Urinary bladder (tissue), 4 donors: ENCODE measurements around the gene FNDC3B. TPM values are rescaled to one million over a fixed set of nuclear protein-coding genes. Genes with fewer than 3 reads are reported as not detected.
A peak's percentile ranks its signal among the peaks of the same experiment; 100 is the strongest.

Source experiments
- DNase-seq: peaks from one replicate; pipeline ENCODE4 v3.0.0-alpha.2; 2015; ENCODE audit errors: extremely low spot score
- H3K27ac ChIP-seq: one replicate; pipeline ENCODE4 v1.5.1; 2013; ENCODE audit warnings: low read depth, mild to moderate bottlenecking, moderate library complexity
- H3K36me3 ChIP-seq: one replicate; pipeline ENCODE4 v1.6.1; 2013; ENCODE audit warnings: mild to moderate bottlenecking, moderate library complexity; ENCODE audit not compliant: insufficient read depth
- H3K4me1 ChIP-seq: one replicate; pipeline ENCODE4 v1.6.1; 2013; ENCODE audit warnings: mild to moderate bottlenecking, moderate library complexity; ENCODE audit not compliant: insufficient read depth
- H3K4me3 ChIP-seq: one replicate; pipeline ENCODE4 v1.5.1; 2013; ENCODE audit warnings: low read depth, low read length
- WGBS: extraction: QIAGEN DNeasy Blood & Tissue Kit; methylation state at CpG from one replicate; pipeline ENCODE4 v1.1.7; 2013; 5-methylcytosine and 5-hydroxymethylcytosine counted together
- polyA plus RNA-seq: library from polyadenylated mRNA; stranded (reverse); fragments of 200-250 nt; gene quantifications from one replicate; pipeline ENCODE4 v1.2.3, GENCODE V29; 2013
- total RNA-seq: library from RNA; depleted of rRNA; stranded (reverse); fragments of >200 nt; gene quantifications from one replicate; pipeline ENCODE4 v1.2.3, GENCODE V29; 2014
- donor health status: healthy with polysubstance abuse.
- donor health status: healthy.

The FNDC3B gene
- total and polyA plus RNA-seq, 2 donors: 22.0 to 228 TPM

- peaks cover 2% of the 10 kb centered on the region for H3K4me1 ChIP-seq
- no peaks in the 10 kb centered on the region for H3K36me3 ChIP-seq
- H3K27ac ChIP-seq: peak overlapping the region; percentile 23
- no peak overlapping the region for H3K4me3 ChIP-seq
- no peak for DNase-seq
- WGBS: 90% methylated on average over 1 of the region's 1 CpG
Measured at GRCh38 chr3:172131746-172132145, 92.4 kb downstream of the FNDC3B start.

- no peak for DNase-seq
- WGBS: 87% methylated on average over 4 of the region's 4 CpGs
- peaks cover 2% of the 10 kb centered on the region for H3K4me1 ChIP-seq
- no peaks in the 10 kb centered on the region for H3K36me3 ChIP-seq
- H3K27ac ChIP-seq: no peak overlapping the region
- no peak overlapping the region for H3K4me3 ChIP-seq
Measured at GRCh38 chr3:172132159-172132586, 92.8 kb downstream of the FNDC3B start.

- no peak overlapping the region for H3K27ac ChIP-seq
- H3K36me3 ChIP-seq: no peaks in the 10 kb centered on the region
- H3K4me3 ChIP-seq: no peak overlapping the region
- H3K4me1 ChIP-seq: peaks cover 3% of the 10 kb centered on the region
- DNase-seq: no peak
- 85% methylated on average over 3 of the region's 3 CpGs for WGBS
Measured at GRCh38 chr3:172132721-172133311, 93.4 kb downstream of the FNDC3B start.

- no peaks in the 10 kb centered on the region for H3K36me3 ChIP-seq
- H3K4me3 ChIP-seq: no peak overlapping the region
- H3K4me1 ChIP-seq: peaks cover 3% of the 10 kb centered on the region
- no peak overlapping the region for H3K27ac ChIP-seq
- no peak for DNase-seq
- WGBS: 95% methylated on average over 4 of the region's 4 CpGs
Measured at GRCh38 chr3:172133838-172134237, 94.5 kb downstream of the FNDC3B start.

GRCh38 chr3:172134352-172134751 lies 95.0 kb downstream of the FNDC3B start:
- Histone ChIP-seq H3K27ac (no peak overlapping the region), H3K4me1 (peaks cover 3% of the 10 kb centered on the region), H3K36me3 (no peaks in the 10 kb centered on the region), H3K4me3 (no peak overlapping the region)
- no peak for DNase-seq
- 81% methylated on average over 2 of the region's 2 CpGs for WGBS

GRCh38 chr3:172135185-172135584 lies 95.8 kb downstream of the FNDC3B start:
- Histone ChIP-seq H3K4me1 (peaks cover 3% of the 10 kb centered on the region), H3K4me3 (no peak overlapping the region), H3K36me3 (no peaks in the 10 kb centered on the region), H3K27ac (no peak overlapping the region)
- 90% methylated on average over 1 of the region's 1 CpG for WGBS
- no peak for DNase-seq

- WGBS: 75% methylated on average over 2 of the region's 2 CpGs
- Histone ChIP-seq H3K4me3 (no peak overlapping the region), H3K27ac (no peak overlapping the region), H3K4me1 (peaks cover 3% of the 10 kb centered on the region), H3K36me3 (no peaks in the 10 kb centered on the region)
- DNase-seq: no peak
Measured at GRCh38 chr3:172135820-172136219, 96.4 kb downstream of the FNDC3B start.

- Histone ChIP-seq H3K27ac (no peak overlapping the region), H3K36me3 (no peaks in the 10 kb centered on the region), H3K4me1 (peaks cover 3% of the 10 kb centered on the region), H3K4me3 (no peak overlapping the region)
- DNase-seq: no peak
- 71% methylated on average over 1 of the region's 1 CpG for WGBS
Measured at GRCh38 chr3:172136330-172136729, 97.0 kb downstream of the FNDC3B start.

GRCh38 chr3:172137287-172138192 lies 98.2 kb downstream of the FNDC3B start:
- Histone ChIP-seq H3K4me3 (no peak overlapping the region), H3K27ac (no peak overlapping the region), H3K36me3 (no peaks in the 10 kb centered on the region), H3K4me1 (peaks cover 3% of the 10 kb centered on the region)
- no peak for DNase-seq
- 32% methylated on average over 2 of the region's 2 CpGs for WGBS

GRCh38 chr3:172138193-172138537 lies 98.8 kb downstream of the FNDC3B start:
- Histone ChIP-seq H3K36me3 (no peaks in the 10 kb centered on the region), H3K4me3 (no peak overlapping the region), H3K4me1 (peaks cover 3% of the 10 kb centered on the region), H3K27ac (no peak overlapping the region)
- WGBS: 50% methylated on average over 3 of the region's 3 CpGs
- DNase-seq: no peak

GRCh38 chr3:172138792-172139507 lies 99.6 kb downstream of the FNDC3B start:
- Histone ChIP-seq H3K36me3 (no peaks in the 10 kb centered on the region), H3K4me3 (no peak overlapping the region), H3K27ac (peak overlapping the region; percentile 38), H3K4me1 (peaks cover 3% of the 10 kb centered on the region)
- 76% methylated on average over 6 of the region's 6 CpGs for WGBS
- no peak for DNase-seq

- 77% methylated on average over 3 of the region's 3 CpGs for WGBS
- H3K36me3 ChIP-seq: no peaks in the 10 kb centered on the region
- H3K4me1 ChIP-seq: peaks cover 3% of the 10 kb centered on the region
- H3K27ac ChIP-seq: no peak overlapping the region
- H3K4me3 ChIP-seq: no peak overlapping the region
- DNase-seq: no peak
Measured at GRCh38 chr3:172139528-172140276, 100.3 kb downstream of the FNDC3B start.
